Measurements from ENCODE around the gene TMEM131. TPM values are rescaled to one million over a fixed set of nuclear protein-coding genes. Genes with fewer than 3 reads are reported as not detected.

TMEM131 gene
- total RNA-seq, 1 experiment from 2014 or later = 29.2 TPM

- CTCF ChIA-PET = no interaction called here
- Mint-ChIP-seq H3K36me3 (ENCODE audit: insufficient read depth, unreplicated experiment) (no peaks in the 10 kb centered on the region), H3K4me3 (ENCODE audit: low read depth, unreplicated experiment) (no peak overlapping the region), H3K9me3 (ENCODE audit: low read depth, unreplicated experiment) (no peaks in the 10 kb centered on the region), H3K27me3 (ENCODE audit: unreplicated experiment) (no peaks in the 10 kb centered on the region), H3K27ac (ENCODE audit: unreplicated experiment) (no peak overlapping the region), H3K4me1 (ENCODE audit: low read depth, unreplicated experiment) (peaks cover 8% of the 10 kb centered on the region)
- TF ChIP-seq CTCF (IDR thresholded peaks at IDR 0.05; ENCODE audit: unreplicated experiment) = no peak
- intact Hi-C loops (cut with micrococcal nuclease; ENCODE audit: unreplicated experiment) = no loop called here
- DNase-seq = no peak
- BruUV-seq (replicated peaks) = no TSS peak
Measured at GRCh38 chr2:97907369-97908100, 88.2 kb downstream of the TMEM131 start.

- no peak overlapping the region for H3K27ac Mint-ChIP-seq (ENCODE audit: unreplicated experiment)
- DNase-seq = no peak
- no peaks in the 10 kb centered on the region for H3K27me3 Mint-ChIP-seq (ENCODE audit: unreplicated experiment)
- intact Hi-C loops (cut with micrococcal nuclease; ENCODE audit: unreplicated experiment) = no loop called here
- CTCF ChIA-PET = no interaction called here
- peaks cover 3% of the 10 kb centered on the region for H3K9me3 Mint-ChIP-seq (ENCODE audit: low read depth, unreplicated experiment)
- no TSS peak for BruUV-seq (replicated peaks)
- peaks cover 6% of the 10 kb centered on the region for H3K4me1 Mint-ChIP-seq (ENCODE audit: low read depth, unreplicated experiment)
- no peak for TF ChIP-seq CTCF (IDR thresholded peaks at IDR 0.05; ENCODE audit: unreplicated experiment)
- H3K36me3 Mint-ChIP-seq (ENCODE audit: insufficient read depth, unreplicated experiment) = no peaks in the 10 kb centered on the region
- no peak overlapping the region for H3K4me3 Mint-ChIP-seq (ENCODE audit: low read depth, unreplicated experiment)
Measured at GRCh38 chr2:97906307-97906706, 89.4 kb downstream of the TMEM131 start.

GRCh38 chr2:97905294-97905693 lies 90.5 kb downstream of the TMEM131 start:
- H3K9me3 Mint-ChIP-seq (ENCODE audit: low read depth, unreplicated experiment) = peaks cover 3% of the 10 kb centered on the region
- no peak overlapping the region for H3K4me3 Mint-ChIP-seq (ENCODE audit: low read depth, unreplicated experiment)
- BruUV-seq (replicated peaks) = no TSS peak
- no peak for DNase-seq
- H3K27me3 Mint-ChIP-seq (ENCODE audit: unreplicated experiment) = no peaks in the 10 kb centered on the region
- H3K36me3 Mint-ChIP-seq (ENCODE audit: insufficient read depth, unreplicated experiment) = no peaks in the 10 kb centered on the region
- H3K27ac Mint-ChIP-seq (ENCODE audit: unreplicated experiment) = no peak overlapping the region
- TF ChIP-seq CTCF (IDR thresholded peaks at IDR 0.05; ENCODE audit: unreplicated experiment) = no peak
- CTCF ChIA-PET = no interaction called here
- peaks cover 8% of the 10 kb centered on the region for H3K4me1 Mint-ChIP-seq (ENCODE audit: low read depth, unreplicated experiment)
- intact Hi-C loops (cut with micrococcal nuclease; ENCODE audit: unreplicated experiment) = no loop called here

- DNase-seq = no peak
- H3K4me3 Mint-ChIP-seq (ENCODE audit: low read depth, unreplicated experiment) = no peak overlapping the region
- CTCF ChIA-PET = no interaction called here
- H3K27ac Mint-ChIP-seq (ENCODE audit: unreplicated experiment) = no peak overlapping the region
- no peaks in the 10 kb centered on the region for H3K27me3 Mint-ChIP-seq (ENCODE audit: unreplicated experiment)
- no TSS peak for BruUV-seq (replicated peaks)
- peaks cover 3% of the 10 kb centered on the region for H3K9me3 Mint-ChIP-seq (ENCODE audit: low read depth, unreplicated experiment)
- peaks cover 8% of the 10 kb centered on the region for H3K4me1 Mint-ChIP-seq (ENCODE audit: low read depth, unreplicated experiment)
- intact Hi-C loops (cut with micrococcal nuclease; ENCODE audit: unreplicated experiment) = no loop called here
- no peaks in the 10 kb centered on the region for H3K36me3 Mint-ChIP-seq (ENCODE audit: insufficient read depth, unreplicated experiment)
- TF ChIP-seq CTCF (IDR thresholded peaks at IDR 0.05; ENCODE audit: unreplicated experiment) = no peak
Measured at GRCh38 chr2:97901862-97902261, 93.9 kb downstream of the TMEM131 start.
